Activated CD8-positive, alpha-beta T cell treated with anti-CD3 and anti-CD28 coated beads for 36 hours (primary cell): ENCODE measurements around the gene MLXIP. TPM values are rescaled to one million over a fixed set of nuclear protein-coding genes. Genes with fewer than 3 reads are reported as not detected.

Source experiments
- ATAC-seq: fragments of 200-7000 bp; cut with Tn5 transposase; one replicate; pipeline ENCODE4 v1.10.0; 2021; ENCODE audit warnings: mild to moderate bottlenecking, moderate library complexity
- CTCF ChIA-PET: fragments of 350-600 bp; sonication (Branson Sonifier 250); formaldehyde crosslinking; loops from one replicate; lab custom pipeline; 2021; ENCODE audit warnings: antibody characterized with exemption; lab: Charles Lee
- POLR2A ChIA-PET: fragments of 350-600 bp; sonication (Branson Sonifier 250); formaldehyde crosslinking; loops from one replicate; lab custom pipeline; 2021; ENCODE audit warnings: antibody characterized with exemption; lab: Charles Lee
- DNase-seq: peaks from one replicate; pipeline ENCODE4 v3.0.0-alpha.2; 2020
- H3K27ac Mint-ChIP-seq: one replicate; pipeline ENCODE4 v1.8.0; 2021; ENCODE audit warnings: mild to moderate bottlenecking, mixed read lengths
- H3K27me3 Mint-ChIP-seq: one replicate; pipeline ENCODE4 v1.8.0; 2021; ENCODE audit warnings: mixed read lengths
- H3K36me3 Mint-ChIP-seq: one replicate; pipeline ENCODE4 v1.8.0; 2021; ENCODE audit warnings: low read depth, mixed read lengths
- H3K4me1 Mint-ChIP-seq: one replicate; pipeline ENCODE4 v1.8.0; 2021; ENCODE audit warnings: low read depth, mixed read lengths
- H3K4me3 Mint-ChIP-seq: one replicate; pipeline ENCODE4 v1.8.0; 2021; ENCODE audit warnings: mild to moderate bottlenecking, moderate library complexity, mixed read lengths
- H3K9me3 Mint-ChIP-seq: one replicate; pipeline ENCODE4 v1.8.0; 2021; ENCODE audit warnings: mixed read lengths
- CTCF ChIP-seq: fragments of 200-600 bp; IDR thresholded peaks from one replicate; pipeline ENCODE4 v1.8.0; 2022; ENCODE audit warnings: antibody characterized with exemption, mild to moderate bottlenecking
- intact Hi-C: fragments of 100-400 bp; cut with micrococcal nuclease; formaldehyde crosslinking; loops from one replicate; pipeline ENCODE4 v1.10.0; 2022
- total RNA-seq, 2 experiments: library from RNA; stranded (reverse); gene quantifications; one replicate each; pipeline ENCODE4 v1.2.3, GENCODE V29; 2021

The MLXIP gene
- total RNA-seq, 2 experiments from 2014 or later = 26.0 to 28.7 TPM

- ATAC-seq = no peak
- Mint-ChIP-seq H3K4me1 (peaks cover 10% of the 10 kb centered on the region), H3K4me3 (no peak overlapping the region), H3K27me3 (peaks cover 9% of the 10 kb centered on the region), H3K9me3 (no peaks in the 10 kb centered on the region), H3K36me3 (no peaks in the 10 kb centered on the region), H3K27ac (no peak overlapping the region)
- intact Hi-C loops = loop anchor here (10.0 kb wide), 1 partner anchor 50 kb away; no protein-coding TSS in a partner anchor
- no peak for DNase-seq
- TF ChIP-seq CTCF = no peak
- POLR2A ChIA-PET = no interaction called here
- CTCF ChIA-PET = no interaction called here
These were observed 106.5 kb downstream of the MLXIP start for GRCh38 chr12:122185079-122185478.

GRCh38 chr12:122185494-122186082 is 107.0 kb downstream of the MLXIP start:
- Mint-ChIP-seq H3K27me3 (peaks cover 9% of the 10 kb centered on the region), H3K9me3 (no peaks in the 10 kb centered on the region), H3K4me1 (peaks cover 10% of the 10 kb centered on the region), H3K36me3 (no peaks in the 10 kb centered on the region), H3K27ac (no peak overlapping the region), H3K4me3 (no peak overlapping the region)
- ChIA-PET CTCF (interaction anchor here (1.5 kb wide), 1 partner anchor 62 kb away, joined by 4 read pairs; no protein-coding TSS in a partner anchor), POLR2A (no interaction called here)
- no peak for TF ChIP-seq CTCF
- intact Hi-C loops = loop anchor here (10.0 kb wide), 1 partner anchor 51 kb away; no protein-coding TSS in a partner anchor
- no peak for DNase-seq
- ATAC-seq = no peak

GRCh38 chr12:122187466-122187865 is 108.9 kb downstream of the MLXIP start:
- CTCF ChIA-PET = no interaction called here
- no peak overlapping the region for H3K27ac Mint-ChIP-seq

GRCh38 chr12:122189626-122190475 is 111.3 kb downstream of the MLXIP start:
- H3K9me3 Mint-ChIP-seq = no peaks in the 10 kb centered on the region
- no peak overlapping the region for H3K4me3 Mint-ChIP-seq
- no peak overlapping the region for H3K27ac Mint-ChIP-seq
- ChIA-PET CTCF (interaction anchor here (0.7 to 4.9 kb wide), 13 partner anchors 13 to 199 kb away, joined by 3 to 27 read pairs (median 5); partner anchors contain the start of gene DIABLO), POLR2A (no interaction called here)
- DNase-seq = no peak
- no peak for TF ChIP-seq CTCF
- H3K4me1 Mint-ChIP-seq = no peaks in the 10 kb centered on the region
- no peak for ATAC-seq
- H3K36me3 Mint-ChIP-seq = no peaks in the 10 kb centered on the region
- peaks cover 4% of the 10 kb centered on the region for H3K27me3 Mint-ChIP-seq
- intact Hi-C loops = loop anchor here (5.0 to 10.0 kb wide), 3 partner anchors 33 to 135 kb away; no protein-coding TSS in a partner anchor

More at GRCh38 chr12:122187466-122187865, 108.9 kb downstream of the MLXIP start:
- DNase-seq (no peak), ATAC-seq (no peak)
- POLR2A ChIA-PET = no interaction called here
- no peaks in the 10 kb centered on the region for H3K36me3 Mint-ChIP-seq
- intact Hi-C loops = loop anchor here (10.0 kb wide), 1 partner anchor 53 kb away; no protein-coding TSS in a partner anchor
- no peak for TF ChIP-seq CTCF
- H3K9me3 Mint-ChIP-seq = no peaks in the 10 kb centered on the region
- peaks cover 10% of the 10 kb centered on the region for H3K4me1 Mint-ChIP-seq
- peaks cover 9% of the 10 kb centered on the region for H3K27me3 Mint-ChIP-seq
- H3K4me3 Mint-ChIP-seq = no peak overlapping the region
